GM19468 (cell line): ENCODE data around the gene AMY1B.
"Not testable (repeated sequence)": the region's sequence is repeated elsewhere in the genome, so short reads cannot be mapped to it uniquely, and the experiment has no call there.

Experiments
- ATAC-seq: cut with Tn5 transposase; IDR thresholded peaks from one replicate; pipeline ENCODE4 v1.9.1; 2021; ENCODE audit warnings: mild to moderate bottlenecking, moderate library complexity, moderate number of reproducible peaks; ENCODE audit not compliant: unreplicated experiment; ENCODE audit errors: extremely low read depth

Gene AMY1B

GRCh38 chr1:103696110-103696509 is at the start of gene AMY1B:
TSS of gene AMY1B (minus strand) at chr1:103696210. CDS start at chr1:103695639, 571 bp downstream.
- ATAC-seq: not testable (repeated sequence)

DNA sequence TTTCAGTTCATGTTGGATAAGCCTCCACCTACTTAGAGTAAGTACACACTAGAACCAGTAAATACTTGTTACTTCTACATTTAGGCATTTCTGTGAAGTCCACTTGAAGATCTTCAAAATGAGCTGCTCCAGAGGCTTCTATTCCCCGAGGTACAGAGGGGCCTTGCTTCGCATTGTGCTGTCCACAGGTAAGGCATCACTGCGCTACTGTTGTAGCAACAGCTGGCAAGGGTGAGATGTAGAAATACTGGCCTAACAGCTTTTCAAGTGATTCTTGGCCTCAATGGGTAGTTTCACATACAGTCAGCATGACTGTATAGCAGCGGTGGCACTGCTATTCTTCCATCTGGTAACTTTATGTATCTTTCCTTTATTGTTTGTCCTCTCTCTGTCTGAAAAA is 49.0 kb upstream of the AMY1B start:
- not testable (repeated sequence) for ATAC-seq

DNA sequence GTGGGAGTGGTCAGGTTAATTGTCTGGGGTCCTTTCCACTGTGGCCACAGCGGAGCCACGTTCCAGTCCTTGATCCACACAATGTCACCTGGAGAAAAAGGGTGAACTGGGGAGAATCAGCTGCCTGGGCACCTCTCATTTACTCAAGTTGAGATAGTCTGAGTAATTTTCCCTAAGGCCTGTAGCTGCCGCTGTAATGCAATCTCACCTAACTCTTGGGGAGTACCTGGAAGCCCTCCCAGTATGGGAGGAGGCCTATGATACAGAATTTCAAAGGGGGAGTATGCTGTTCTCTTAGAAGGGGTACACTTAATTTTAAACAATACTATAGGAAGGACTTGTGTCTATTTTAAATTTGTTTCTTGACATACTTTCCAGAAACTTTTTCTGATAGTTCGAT is 48.4 kb upstream of the AMY1B start:
- ATAC-seq: not testable (repeated sequence)

- ATAC-seq: not testable (repeated sequence)
These were observed 42.0 kb upstream of the AMY1B start for GRCh38 chr1:103738031-103738430.

- not testable (repeated sequence) for ATAC-seq
These were observed 39.3 kb upstream of the AMY1B start for GRCh38 chr1:103735334-103735733.

DNA sequence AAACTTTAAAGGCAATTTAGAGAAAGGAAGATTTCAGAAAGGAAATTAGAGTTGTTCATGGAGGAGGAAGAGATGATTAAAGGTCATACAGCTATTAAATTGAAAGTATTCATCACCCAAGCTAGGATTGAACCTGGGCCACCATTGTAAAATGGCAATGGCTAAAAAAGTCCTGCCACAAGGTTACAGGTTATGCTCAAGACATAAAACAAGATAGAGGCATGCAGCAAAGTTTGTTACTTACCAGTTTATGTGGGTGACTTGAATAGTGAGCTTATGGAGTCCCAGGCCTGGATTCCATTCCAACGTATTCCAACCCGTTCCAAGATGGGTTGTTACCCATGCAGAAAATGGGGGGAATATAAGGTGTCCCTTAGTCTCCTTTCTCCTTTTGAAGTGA is 25.5 kb upstream of the AMY1B start:
- ATAC-seq: not testable (repeated sequence)

DNA sequence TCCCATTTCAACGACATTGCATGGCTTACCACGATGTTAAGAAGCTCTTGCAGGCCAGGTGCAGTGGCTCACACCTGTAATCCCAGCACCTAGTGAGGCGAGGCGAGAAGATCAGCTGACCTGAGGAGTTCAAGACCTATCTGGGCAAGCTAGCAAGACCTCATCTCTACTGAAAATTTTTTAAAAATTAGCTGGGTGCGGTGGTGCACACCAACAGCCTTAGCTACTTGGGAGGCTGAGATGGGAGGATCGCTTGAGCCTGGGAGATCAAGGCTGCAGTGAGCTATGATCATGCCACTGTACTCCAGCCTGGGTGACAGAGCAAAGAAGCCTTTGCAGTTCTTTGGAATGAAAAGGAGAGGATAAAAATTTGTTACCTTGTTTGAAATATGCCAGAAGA is 21.4 kb upstream of the AMY1B start:
- ATAC-seq: not testable (repeated sequence)

DNA sequence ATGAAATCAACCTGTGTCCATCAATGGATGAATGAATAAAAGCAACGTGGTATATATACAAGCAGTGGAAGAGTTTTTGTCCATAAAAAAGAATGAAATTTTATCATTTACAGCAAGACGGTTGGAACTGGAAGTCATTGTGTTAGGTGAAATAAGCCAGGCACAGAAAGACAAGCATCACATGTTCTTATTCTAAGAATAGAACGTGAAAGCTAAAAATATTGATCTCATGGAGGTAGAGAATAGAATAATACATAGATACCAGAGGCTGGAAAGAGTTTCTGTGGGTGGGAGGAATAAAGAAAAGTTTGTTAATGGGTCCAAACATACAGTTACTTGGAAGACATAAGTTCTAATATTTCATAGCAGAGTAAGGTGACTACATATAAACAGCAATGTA is 14.4 kb upstream of the AMY1B start:
- not testable (repeated sequence) for ATAC-seq

- ATAC-seq: not testable (repeated sequence)
These were observed 11.7 kb upstream of the AMY1B start for GRCh38 chr1:103707670-103708069.

GRCh38 chr1:103701256-103701655 is 5.2 kb upstream of the AMY1B start:
- not testable (repeated sequence) for ATAC-seq

DNA sequence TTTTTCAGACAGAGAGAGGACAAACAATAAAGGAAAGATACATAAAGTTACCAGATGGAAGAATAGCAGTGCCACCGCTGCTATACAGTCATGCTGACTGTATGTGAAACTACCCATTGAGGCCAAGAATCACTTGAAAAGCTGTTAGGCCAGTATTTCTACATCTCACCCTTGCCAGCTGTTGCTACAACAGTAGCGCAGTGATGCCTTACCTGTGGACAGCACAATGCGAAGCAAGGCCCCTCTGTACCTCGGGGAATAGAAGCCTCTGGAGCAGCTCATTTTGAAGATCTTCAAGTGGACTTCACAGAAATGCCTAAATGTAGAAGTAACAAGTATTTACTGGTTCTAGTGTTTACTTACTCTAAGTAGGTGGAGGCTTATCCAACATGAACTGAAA is 4.7 kb upstream of the AMY1B start:
- ATAC-seq: not testable (repeated sequence)

- not testable (repeated sequence) for ATAC-seq
These were observed 1.4 kb upstream of the AMY1B start for GRCh38 chr1:103697430-103697829.

DNA sequence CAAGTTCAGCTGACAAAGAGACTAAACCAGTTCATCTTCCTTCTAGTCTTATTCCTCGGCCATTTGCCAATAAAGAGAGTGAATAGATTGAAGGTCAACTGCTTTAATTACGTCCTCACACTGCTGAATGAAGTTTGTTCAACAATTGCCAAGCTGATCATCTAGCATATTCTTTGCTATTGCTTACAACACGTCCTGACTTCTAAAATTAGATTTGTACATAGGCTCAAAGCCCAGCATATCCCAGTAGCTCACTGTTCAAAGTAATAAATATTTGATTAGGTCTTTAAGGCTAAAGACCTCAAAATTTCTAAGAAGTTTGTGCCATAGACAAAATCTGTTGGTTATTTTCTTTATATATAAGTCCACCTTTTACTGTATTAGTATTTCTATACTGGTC is 19.7 kb downstream of the AMY1B start:
- not testable (repeated sequence) for ATAC-seq

DNA sequence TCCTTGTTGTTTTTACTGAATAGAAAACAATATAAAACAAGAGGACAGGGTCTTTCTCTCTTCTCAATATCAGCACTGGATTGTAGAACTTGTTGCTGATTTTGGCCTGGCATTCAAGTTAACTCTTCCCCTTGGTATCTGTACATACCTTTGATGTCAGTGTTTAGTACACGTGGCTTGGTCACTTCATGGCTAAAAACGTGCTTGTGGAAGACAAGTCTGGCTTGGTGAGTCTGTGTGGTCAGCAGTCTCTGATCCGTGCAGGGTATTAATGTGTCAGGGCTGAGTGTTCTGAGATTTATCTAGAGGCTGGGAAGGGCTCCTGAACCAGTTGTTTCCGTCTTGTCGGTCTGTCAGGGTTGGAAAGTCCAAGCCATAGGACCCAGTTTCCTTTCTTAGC is 40.5 kb downstream of the AMY1B start, which contains the start of gene AMY1A:
TSS of gene AMY1A (plus strand) at position 301 of the 400 bp plus-strand sequence. CDS start 571 bp downstream, outside the sequence.
- not testable (repeated sequence) for ATAC-seq

DNA sequence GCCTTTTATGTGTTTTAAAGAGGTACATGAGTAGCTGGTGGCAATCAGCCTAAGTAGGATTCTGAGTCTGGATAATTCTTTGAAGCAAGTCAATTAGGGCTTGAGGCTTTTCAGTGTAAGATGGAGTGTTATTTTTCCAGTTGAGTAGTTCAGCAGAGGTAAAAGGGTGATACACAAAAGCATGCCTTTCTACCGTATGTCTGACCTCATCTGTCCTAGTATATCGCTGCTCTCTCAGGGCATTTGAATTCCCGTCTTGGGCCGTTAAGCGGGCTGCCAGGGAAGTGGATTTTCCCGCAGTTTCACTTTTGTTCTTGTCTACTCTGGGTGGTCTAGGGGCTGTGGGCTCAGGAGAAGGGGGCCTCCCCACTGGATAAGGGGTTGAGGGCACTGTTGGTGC is 41.9 kb downstream of the AMY1B start:
- not testable (repeated sequence) for ATAC-seq

GRCh38 chr1:103650889-103651288 is 45.1 kb downstream of the AMY1B start:
- not testable (repeated sequence) for ATAC-seq

DNA sequence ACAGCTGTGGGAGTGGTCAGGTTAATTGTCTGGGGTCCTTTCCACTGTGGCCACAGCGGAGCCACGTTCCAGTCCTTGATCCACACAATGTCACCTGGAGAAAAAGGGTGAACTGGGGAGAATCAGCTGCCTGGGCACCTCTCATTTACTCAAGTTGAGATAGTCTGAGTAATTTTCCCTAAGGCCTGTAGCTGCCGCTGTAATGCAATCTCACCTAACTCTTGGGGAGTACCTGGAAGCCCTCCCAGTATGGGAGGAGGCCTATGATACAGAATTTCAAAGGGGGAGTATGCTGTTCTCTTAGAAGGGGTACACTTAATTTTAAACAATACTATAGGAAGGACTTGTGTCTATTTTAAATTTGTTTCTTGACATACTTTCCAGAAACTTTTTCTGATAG is 45.7 kb downstream of the AMY1B start:
- ATAC-seq: not testable (repeated sequence)

DNA sequence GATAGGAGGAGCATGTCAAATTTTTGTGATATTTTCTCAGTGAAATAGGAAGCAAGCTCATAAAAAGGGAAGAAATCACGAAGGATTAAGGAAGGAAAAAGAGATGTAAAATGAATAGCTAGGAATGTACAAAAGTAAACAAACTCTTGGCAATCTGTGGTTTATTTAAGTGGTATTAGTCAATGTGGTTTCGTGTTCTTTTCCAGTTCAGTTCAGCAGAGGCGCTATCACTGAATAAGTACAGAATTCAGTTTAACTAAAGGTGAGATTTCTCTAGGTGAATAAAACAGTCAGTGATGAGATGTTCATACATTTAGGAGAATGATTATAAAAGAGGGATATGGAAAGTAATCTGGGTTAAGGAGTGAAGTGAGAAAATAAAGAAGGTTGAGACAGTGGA is 52.1 kb downstream of the AMY1B start:
- not testable (repeated sequence) for ATAC-seq

- ATAC-seq: not testable (repeated sequence)
These were observed 54.8 kb downstream of the AMY1B start for GRCh38 chr1:103641194-103641593.
